Ecto neural progenitor cell (in vitro differentiated cells): ENCODE measurements around the gene RUNDC3A.

Experiments used
- DNase-seq: peaks from one replicate; pipeline ENCODE4 v3.0.0-alpha.2; 2018; ENCODE audit warnings: low spot score

RUNDC3A gene

GRCh38 chr17:44283344-44284023 is 24.9 kb upstream of the RUNDC3A start:
- DNase-seq, result no peak

GRCh38 chr17:44284024-44284400 is 24.4 kb upstream of the RUNDC3A start:
- no peak for DNase-seq

DNA sequence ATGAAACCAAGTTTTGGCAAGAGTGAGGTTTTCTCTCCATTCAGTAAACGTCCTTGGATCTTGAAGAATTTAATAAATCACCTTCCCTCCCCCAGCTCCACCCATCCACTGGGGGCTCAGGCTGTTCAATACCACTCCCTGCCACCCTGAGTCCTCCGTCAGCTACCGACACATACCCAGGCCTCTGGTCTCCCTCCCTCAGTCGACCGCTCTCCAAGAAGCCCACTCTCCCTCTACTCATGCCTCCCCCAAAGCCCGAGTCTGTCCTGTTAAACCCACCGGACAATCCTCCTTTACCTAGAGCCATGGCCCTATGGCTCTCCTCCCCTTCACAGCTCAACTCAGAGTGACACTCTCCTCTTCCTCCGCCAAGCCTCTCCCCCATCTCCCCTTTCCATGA is 20.8 kb upstream of the RUNDC3A start:
- no peak for DNase-seq

- DNase-seq, result no peak
Measured at GRCh38 chr17:44293509-44294226, 14.7 kb upstream of the RUNDC3A start.

GRCh38 chr17:44297975-44298374 is 10.4 kb upstream of the RUNDC3A start:
- no peak for DNase-seq

DNA sequence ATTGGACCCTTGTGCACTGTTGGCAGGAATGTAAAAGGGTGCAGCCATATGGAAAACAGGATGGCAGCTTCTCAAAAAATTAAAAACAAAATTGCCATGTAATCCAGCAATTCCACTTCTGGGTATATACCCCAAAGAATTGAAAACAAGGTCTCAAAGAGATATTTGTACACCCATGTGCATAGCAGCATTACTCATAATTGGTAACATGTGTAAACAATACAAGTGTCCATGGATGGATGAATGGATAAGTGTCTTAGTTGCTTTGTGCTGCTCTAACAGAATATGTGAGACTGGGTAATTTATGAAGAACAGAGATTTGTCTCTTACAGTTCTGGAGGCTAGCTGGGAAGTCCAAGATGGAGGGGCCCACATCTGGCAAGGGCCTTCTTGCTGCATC is 3.8 kb upstream of the RUNDC3A start:
- no peak for DNase-seq

DNA sequence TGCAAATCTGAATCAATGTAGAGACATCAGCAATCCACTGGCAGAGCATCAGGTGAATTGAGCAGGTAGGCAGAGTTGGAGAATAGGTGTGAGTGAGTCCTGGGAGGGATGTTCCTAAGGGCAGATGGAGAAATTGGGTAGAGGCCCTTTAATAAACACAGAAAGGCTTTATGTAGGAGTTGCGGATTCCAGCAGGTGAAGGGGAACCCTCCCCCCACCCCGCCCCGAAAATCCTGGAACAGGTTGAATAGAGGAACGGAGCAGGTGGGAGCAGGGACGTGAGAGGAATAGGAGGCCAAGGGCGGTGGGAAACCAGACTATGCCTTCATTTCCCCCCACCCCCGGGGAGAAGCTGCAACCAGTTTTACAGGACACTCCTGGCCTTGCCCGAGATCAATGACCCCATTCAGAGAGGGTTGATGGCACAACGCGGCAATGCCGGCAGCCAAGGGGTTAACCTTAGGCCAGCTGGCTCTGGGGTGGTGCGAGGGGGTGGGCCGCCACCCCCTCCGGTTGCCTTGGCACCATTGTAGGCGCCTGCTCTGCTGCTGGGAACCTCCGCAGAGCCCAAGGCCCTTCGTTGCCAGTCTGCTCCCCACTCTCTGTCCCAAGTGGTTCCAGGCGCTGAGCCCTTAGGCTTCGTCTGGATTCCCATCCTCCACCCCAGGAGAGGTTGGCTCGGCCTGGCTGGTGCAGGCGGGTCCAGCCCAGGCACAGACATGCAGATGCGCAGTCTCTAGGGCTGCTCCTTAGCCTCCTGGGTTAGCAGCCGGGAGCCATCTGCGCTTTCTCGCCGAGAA is 814 bp upstream of the RUNDC3A start:
- no peak for DNase-seq

DNA sequence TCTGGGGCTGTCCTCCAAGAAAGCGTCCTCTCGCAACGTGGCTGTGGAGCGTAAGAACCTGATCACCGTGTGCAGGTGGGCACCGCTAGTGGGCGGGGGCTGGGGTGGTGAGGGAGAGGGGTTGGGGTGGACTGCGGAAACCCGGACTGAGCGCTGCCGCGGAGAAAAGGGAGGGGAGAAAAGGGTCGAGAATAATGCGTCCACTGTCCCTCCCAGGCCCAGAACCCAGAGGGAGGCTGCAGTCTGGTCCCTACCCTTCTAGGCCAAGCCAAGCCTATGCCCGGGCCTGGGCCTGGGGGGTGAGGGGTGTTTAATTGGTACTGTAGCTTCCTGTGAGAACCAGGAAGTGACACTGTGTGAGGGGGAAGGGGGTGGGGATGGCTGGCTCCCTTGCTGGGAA is 464 bp downstream of the RUNDC3A start:
- no peak for DNase-seq

DNA sequence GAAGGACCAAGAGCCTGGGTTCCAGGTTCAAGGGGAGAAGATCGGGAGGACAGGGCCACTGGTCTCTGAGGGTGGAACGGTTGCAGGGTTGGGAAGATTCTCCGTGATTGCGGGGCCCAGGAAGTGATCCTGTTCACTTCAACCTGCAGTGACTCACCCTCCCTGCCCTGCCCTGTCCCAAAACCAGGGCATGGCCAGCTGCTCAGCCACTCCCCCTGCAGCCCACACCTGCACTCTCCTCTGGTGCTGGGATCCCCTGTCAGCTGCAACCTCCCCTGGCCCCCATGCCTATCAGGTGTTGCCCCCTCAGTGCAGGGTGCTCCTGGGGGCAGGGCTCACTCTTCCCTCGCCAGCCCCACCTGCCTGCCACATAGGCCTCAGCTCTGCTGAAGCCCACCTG is 1.1 kb downstream of the RUNDC3A start:
- DNase-seq, result no peak

- DNase-seq, result no peak
Measured at GRCh38 chr17:44310188-44310587, 1.8 kb downstream of the RUNDC3A start.

GRCh38 chr17:44310609-44311376 is 2.4 kb downstream of the RUNDC3A start:
- DNase-seq, result no peak

DNA sequence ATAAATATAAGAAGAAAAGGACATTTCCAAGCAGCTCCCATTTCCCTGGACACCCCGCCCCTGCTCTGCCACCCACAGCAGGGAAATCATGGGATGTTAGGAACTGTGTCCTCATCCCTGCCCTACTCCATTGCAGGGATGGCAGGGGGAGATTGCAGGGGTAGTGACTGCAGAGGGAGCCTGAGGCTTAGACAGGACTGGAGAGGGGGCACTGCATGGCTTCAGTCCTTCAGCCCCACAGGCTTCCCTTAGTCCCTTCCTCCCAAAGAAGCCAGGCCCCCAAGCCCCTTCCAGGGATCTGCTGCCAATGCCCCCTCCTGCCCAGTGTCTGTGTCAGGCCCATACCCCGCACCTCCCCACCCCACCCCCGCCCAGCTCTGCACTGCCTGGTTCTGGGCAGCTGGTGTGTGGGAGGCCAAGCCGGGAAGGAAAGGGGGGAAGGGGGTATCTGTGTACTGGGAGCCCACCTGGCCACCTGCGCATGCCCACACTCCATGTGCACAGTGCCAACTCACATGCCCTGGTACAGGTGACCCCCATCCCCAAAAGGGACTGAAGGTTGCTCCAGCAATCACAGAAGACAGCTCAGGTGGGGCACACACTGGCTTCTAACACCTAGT is 3.3 kb downstream of the RUNDC3A start:
- DNase-seq, result no peak

DNA sequence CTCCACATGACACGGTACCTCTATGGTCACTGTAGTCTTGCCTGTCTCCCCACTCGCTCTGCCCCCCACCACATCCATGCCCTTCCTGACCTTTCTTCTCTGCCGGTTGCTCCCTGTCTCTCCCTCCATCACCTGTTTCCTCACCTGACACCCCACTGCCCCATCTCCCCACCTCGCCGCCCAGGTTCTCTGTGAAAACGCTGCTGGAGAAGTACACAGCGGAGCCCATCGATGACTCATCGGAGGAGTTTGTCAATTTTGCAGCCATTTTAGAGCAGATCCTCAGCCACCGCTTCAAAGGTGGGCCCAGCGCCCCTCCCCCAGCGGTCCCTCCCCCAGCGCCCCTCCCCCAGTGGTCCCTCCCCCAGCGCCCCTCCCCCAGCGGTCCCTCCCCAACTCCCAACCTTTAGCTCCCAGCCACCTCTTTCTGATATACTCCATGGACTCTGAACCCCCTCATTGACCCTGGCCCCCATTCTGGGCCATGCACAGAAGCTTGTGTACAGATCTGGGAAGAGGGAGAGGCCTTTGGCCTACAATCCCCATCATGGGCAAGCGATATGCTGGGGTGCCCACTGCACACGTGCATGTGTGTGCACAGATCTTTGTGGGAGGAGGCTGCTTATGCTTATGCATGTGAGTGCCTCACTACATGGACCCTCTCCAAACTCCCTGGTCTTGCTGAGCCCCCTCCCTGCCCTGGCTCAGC is 4.1 kb downstream of the RUNDC3A start:
- DNase-seq, result no peak

- no peak for DNase-seq
Measured at GRCh38 chr17:44314031-44314430, 5.6 kb downstream of the RUNDC3A start.

- DNase-seq, result no peak
Measured at GRCh38 chr17:44314524-44314868, 6.1 kb downstream of the RUNDC3A start.

DNA sequence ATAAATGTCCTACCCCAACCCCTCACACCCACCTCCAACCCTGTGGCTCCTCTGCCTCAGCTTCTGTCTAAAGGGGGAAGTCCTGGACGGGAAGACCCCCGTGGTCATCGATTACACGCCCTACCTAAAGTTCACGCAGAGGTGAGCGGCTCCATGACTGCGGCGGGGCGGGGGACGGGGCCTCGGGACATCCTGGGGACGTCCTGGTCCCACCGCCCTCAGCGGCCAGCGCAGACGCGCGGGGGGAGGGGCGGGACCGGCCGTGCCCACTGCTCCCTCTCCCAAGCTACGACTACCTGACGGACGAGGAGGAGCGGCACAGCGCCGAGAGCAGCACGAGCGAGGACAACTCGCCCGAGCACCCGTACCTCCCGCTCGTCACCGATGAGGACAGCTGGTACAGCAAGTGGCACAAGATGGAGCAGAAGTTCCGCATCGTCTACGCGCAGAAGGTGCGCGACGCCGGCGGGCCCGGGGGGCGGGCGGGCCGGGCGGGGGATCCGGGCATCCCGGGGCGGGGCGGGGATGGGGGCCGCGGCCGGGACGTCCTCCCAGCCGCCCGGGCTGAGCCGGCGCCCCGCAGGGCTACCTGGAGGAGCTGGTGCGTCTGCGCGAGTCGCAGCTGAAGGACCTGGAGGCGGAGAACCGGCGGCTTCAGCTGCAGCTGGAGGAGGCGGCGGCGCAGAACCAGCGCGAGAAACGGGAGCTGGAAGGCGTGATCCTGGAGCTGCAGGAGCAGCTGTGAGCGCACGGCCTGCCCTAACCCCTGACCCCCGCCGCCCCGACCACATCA is 6.7 kb downstream of the RUNDC3A start:
- DNase-seq, result peak; percentile 82

DNA sequence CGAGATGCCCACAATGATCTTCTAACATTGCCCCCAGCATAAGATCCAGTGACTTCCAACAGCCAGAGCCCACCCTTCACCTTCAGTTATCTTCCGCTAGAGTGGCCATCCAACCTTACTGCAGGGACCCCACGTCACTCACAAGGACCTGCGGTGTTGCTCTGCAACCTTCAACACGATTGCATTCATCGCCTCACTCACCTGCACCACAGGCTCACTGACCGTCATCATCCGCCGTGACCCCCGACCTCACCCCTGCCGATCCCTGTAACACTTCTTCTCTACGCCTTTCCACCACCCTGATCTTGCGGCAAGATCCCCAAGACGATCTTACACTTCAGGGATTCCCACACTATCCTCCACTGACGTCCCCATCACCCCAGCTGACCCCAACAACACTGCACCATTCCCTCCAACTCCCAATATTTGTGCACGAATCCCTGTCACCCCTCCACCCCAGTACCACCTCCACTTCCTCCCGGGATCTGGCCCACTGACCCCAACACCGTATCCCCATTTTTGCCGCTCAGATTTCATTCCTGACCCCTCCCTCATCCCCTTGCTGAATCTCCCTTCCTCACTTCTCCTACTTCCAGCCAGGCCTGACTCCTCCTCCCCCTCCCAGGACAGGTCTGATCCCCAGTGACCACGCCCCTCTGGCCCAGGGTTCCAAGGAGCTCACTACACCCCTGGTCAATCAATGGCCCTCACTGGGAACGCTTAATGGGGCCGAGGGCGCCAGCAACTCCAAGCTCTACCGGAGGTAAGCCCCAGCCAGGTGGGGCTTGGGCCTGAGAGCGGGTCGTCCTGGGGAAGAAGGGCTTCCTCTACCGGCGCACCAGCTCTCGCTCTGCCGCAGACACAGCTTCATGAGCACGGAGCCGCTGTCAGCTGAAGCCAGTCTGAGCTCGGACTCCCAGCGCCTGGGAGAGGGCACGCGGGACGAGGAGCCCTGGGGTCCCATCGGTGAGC is 7.6 kb downstream of the RUNDC3A start:
- DNase-seq, result peak; percentile 89

- DNase-seq, result no peak
Measured at GRCh38 chr17:44317545-44317944, 9.1 kb downstream of the RUNDC3A start.
